A549 treated with Mapracorat at 1 μM for 4 hours (cell line): ENCODE results near the gene LRRC27. TPM values are rescaled to one million over a fixed set of nuclear protein-coding genes. Genes with fewer than 3 reads are reported as not detected.

Experiments used
- total RNA-seq: library from RNA; stranded (reverse); fragments of 200-300 nt; extraction: Qiagen RNA extraction; gene quantifications from 5 replicates; pipeline ENCODE4 v1.2.3, GENCODE V29; 2022

LRRC27 gene
- total RNA-seq, result 4.4 to 6.1 TPM (median 5.3 TPM) in 5 replicates

DNA sequence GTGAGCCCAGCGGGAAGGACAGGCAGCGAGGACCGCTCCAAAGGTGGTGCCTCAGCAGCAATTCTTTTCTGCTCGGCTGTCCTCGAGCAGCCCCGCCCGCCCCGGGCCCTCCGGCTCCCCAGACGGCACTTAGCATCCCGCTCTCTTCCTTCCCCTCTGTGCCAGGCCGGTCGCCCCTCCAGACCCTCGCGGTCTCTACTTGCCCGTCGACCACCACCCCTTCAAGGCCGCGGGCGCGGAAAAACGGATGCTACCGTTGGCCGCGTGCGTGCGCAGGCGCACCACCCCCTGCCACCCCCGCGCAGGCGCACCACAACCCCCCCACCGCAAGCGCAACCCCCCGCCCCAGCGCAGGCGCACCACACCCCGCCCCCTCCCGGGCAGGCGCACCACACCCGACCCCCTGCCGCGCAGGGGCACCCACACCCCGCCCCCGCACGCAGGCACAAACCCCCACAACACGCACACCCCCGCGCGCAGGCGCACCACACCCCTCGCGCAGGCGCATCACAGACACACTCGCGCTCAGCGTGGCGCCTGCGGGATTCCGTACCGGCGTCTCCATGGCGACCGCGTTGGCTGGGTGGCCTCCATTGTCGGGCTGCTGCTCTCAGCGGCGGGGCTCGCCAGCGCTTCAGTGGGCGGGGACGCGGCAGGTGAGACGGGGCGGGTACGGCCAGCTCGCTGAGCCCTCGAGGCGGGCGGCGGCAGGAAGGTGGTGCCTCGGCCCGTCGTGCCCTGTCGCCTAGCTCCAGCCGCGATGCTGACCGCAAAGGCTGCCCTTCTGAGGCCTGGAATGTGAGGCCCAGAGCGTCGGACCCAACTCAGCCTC is at the start of gene LRRC27:
LRRC27 (plus strand) TSS at position 593 of the 832 bp plus-strand sequence. CDS start 1,332 bp downstream, outside the sequence.

GRCh38 chr10:132307823-132308586 is 24.0 kb upstream of the LRRC27 start, which contains the start of gene STK32C:
Gene STK32C (minus strand): TSS chr10:132307950. CDS start chr10:132307833, 117 bp downstream.

GRCh38 chr10:132397036-132397541 is 65.1 kb downstream of the LRRC27 start, which contains the start of gene PWWP2B:
Gene PWWP2B (plus strand): TSS chr10:132397200. CDS start chr10:132397227, 27 bp downstream.

Other genes with a start within 250 kb of the LRRC27 start
- 15.2 to 21.3 TPM (median 18.9 TPM) in 5 replicates for gene DPYSL4, start 145.2 kb upstream of the LRRC27 start, total RNA-seq
- 32.6 to 49.1 TPM (median 47.1 TPM) in 5 replicates for gene STK32C, start 24.2 kb upstream of the LRRC27 start, total RNA-seq
- gene PWWP2B, start 65.0 kb downstream of the LRRC27 start, total RNA-seq, result 10.8 to 18.9 TPM (median 18.6 TPM) in 5 replicates
- 11.1 to 13.9 TPM (median 13.1 TPM) in 5 replicates for gene INPP5A, start 205.6 kb downstream of the LRRC27 start, total RNA-seq